Raji (cell line): ENCODE data around the gene UBE2G1.

Experiments used
- POLR2A ChIP-seq: IDR thresholded peaks from 2 replicates; pipeline ENCODE4 v1.6.1; 2011; ENCODE audit warnings: low read depth, low read length, control low read depth; ENCODE audit not compliant: insufficient read depth

The UBE2G1 gene

GRCh38 chr17:4256952-4257351 is 109.5 kb downstream of the UBE2G1 start:
- TF ChIP-seq POLR2A, result no peak

GRCh38 chr17:4250887-4251286 is 115.6 kb downstream of the UBE2G1 start:
- TF ChIP-seq POLR2A, result no peak

- no peak for TF ChIP-seq POLR2A
Observed at GRCh38 chr17:4249452-4250029, 116.9 kb downstream of the UBE2G1 start.

- TF ChIP-seq POLR2A, result no peak
Observed at GRCh38 chr17:4248504-4249277, 117.8 kb downstream of the UBE2G1 start.

GRCh38 chr17:4247971-4248388 is 118.5 kb downstream of the UBE2G1 start:
- no peak for TF ChIP-seq POLR2A

GRCh38 chr17:4247361-4247970 is 119.0 kb downstream of the UBE2G1 start:
- TF ChIP-seq POLR2A, result no peak

- no peak for TF ChIP-seq POLR2A
Observed at GRCh38 chr17:4246674-4247073, 119.8 kb downstream of the UBE2G1 start.

GRCh38 chr17:4241535-4241934 is 124.9 kb downstream of the UBE2G1 start:
- no peak for TF ChIP-seq POLR2A

- no peak for TF ChIP-seq POLR2A
Observed at GRCh38 chr17:4236456-4236855, 130.0 kb downstream of the UBE2G1 start.

GRCh38 chr17:4235372-4236279 is 130.8 kb downstream of the UBE2G1 start:
- no peak for TF ChIP-seq POLR2A

- no peak for TF ChIP-seq POLR2A
Observed at GRCh38 chr17:4234401-4234800, 132.1 kb downstream of the UBE2G1 start.

GRCh38 chr17:4233668-4234258 is 132.7 kb downstream of the UBE2G1 start:
- TF ChIP-seq POLR2A, result no peak

- no peak for TF ChIP-seq POLR2A
Observed at GRCh38 chr17:4232168-4232813, 134.2 kb downstream of the UBE2G1 start.
